ENCODE measurements around the gene CFAP73.

CFAP73 gene

GRCh38 chr12:113165521-113166450, 16.3 kb downstream of the CFAP73 start:
- DNase-seq (ENCODE audit: low spot score): no peak

GRCh38 chr12:113167868-113168267, 18.3 kb downstream of the CFAP73 start:
- no peak for DNase-seq (ENCODE audit: low spot score)

GRCh38 chr12:113169697-113170096, 20.2 kb downstream of the CFAP73 start:
- no peak for DNase-seq (ENCODE audit: low spot score)

GRCh38 chr12:113170457-113170856, 20.9 kb downstream of the CFAP73 start:
- DNase-seq (ENCODE audit: low spot score): no peak

- no peak for DNase-seq (ENCODE audit: low spot score)
Measured at GRCh38 chr12:113170926-113171325, 21.4 kb downstream of the CFAP73 start.

GRCh38 chr12:113171543-113171942, 22.0 kb downstream of the CFAP73 start:
- no peak for DNase-seq (ENCODE audit: low spot score)

- no peak for DNase-seq (ENCODE audit: low spot score)
Measured at GRCh38 chr12:113172185-113172584, 22.7 kb downstream of the CFAP73 start.

GRCh38 chr12:113173081-113173698, 23.7 kb downstream of the CFAP73 start:
- no peak for DNase-seq (ENCODE audit: low spot score)

- DNase-seq (ENCODE audit: low spot score): peak; percentile 88
Measured at GRCh38 chr12:113174461-113175384, 25.2 kb downstream of the CFAP73 start.

- DNase-seq (ENCODE audit: low spot score): no peak
Measured at GRCh38 chr12:113179023-113179422, 29.5 kb downstream of the CFAP73 start.

- DNase-seq (ENCODE audit: low spot score): no peak
Measured at GRCh38 chr12:113180333-113180732, 30.8 kb downstream of the CFAP73 start.

- DNase-seq (ENCODE audit: low spot score): no peak
Measured at GRCh38 chr12:113181975-113182374, 32.5 kb downstream of the CFAP73 start.

- DNase-seq (ENCODE audit: low spot score): no peak
Measured at GRCh38 chr12:113183030-113183589, 33.6 kb downstream of the CFAP73 start.

GRCh38 chr12:113184098-113184899, 34.8 kb downstream of the CFAP73 start:
- no peak for DNase-seq (ENCODE audit: low spot score)

GRCh38 chr12:113184900-113185179, 35.3 kb downstream of the CFAP73 start:
- DNase-seq (ENCODE audit: low spot score): peak; percentile 97

GRCh38 chr12:113185180-113186032, 35.9 kb downstream of the CFAP73 start, which contains the start of the genes DDX54 and RITA1:
Gene DDX54, minus strand, starts transcription at chr12:113185478. Its CDS starts 27 bp downstream, at chr12:113185451.
Gene RITA1, plus strand, starts transcription at chr12:113185721. Its CDS starts 1,026 bp downstream, at chr12:113186747.
- DNase-seq (ENCODE audit: low spot score): peak; percentile 88

- DNase-seq (ENCODE audit: low spot score): no peak
Measured at GRCh38 chr12:113186033-113186365, 36.5 kb downstream of the CFAP73 start.

GRCh38 chr12:113186666-113187325, 37.3 kb downstream of the CFAP73 start:
- DNase-seq (ENCODE audit: low spot score): no peak

- no peak for DNase-seq (ENCODE audit: low spot score)
Measured at GRCh38 chr12:113189361-113189760, 39.8 kb downstream of the CFAP73 start.

- DNase-seq (ENCODE audit: low spot score): peak; percentile 52
Measured at GRCh38 chr12:113190761-113191160, 41.2 kb downstream of the CFAP73 start.

All from HuH-7 (cell line).